ENCODE measurements around the gene THRB.
"Not testable (repeated sequence)": the region's sequence is repeated elsewhere in the genome, so short reads cannot be mapped to it uniquely, and the experiment has no call there.

Gene THRB

GRCh38 chr3:24419067-24419791, 75.4 kb downstream of the THRB start:
- DNase-seq (ENCODE audit: insufficient read length, low spot score) = no peak
- TF ChIP-seq POU2F2 (IDR thresholded peaks at IDR 0.05; ENCODE audit: low read depth, low read length) (no peak), TAF1 (IDR thresholded peaks at IDR 0.05; ENCODE audit: low read depth, low read length) (no peak), SPI1 (IDR thresholded peaks at IDR 0.05; ENCODE audit: low read depth, low read length) (no peak), POLR2A (IDR thresholded peaks at IDR 0.05; ENCODE audit: low read depth, low read length) (no peak), POLR2AphosphoS5 (IDR thresholded peaks at IDR 0.05; ENCODE audit: low read depth, low read length) (no peak), PAX5 (IDR thresholded peaks at IDR 0.05; ENCODE audit: insufficient read depth, low read length, severe bottlenecking) (no peak)
- FAIRE-seq = no peak

- no peak for FAIRE-seq
- TF ChIP-seq POLR2A (IDR thresholded peaks at IDR 0.05; ENCODE audit: low read depth, low read length) = no peak
- no peak for TF ChIP-seq TAF1 (IDR thresholded peaks at IDR 0.05; ENCODE audit: low read depth, low read length)
- no peak for TF ChIP-seq POU2F2 (IDR thresholded peaks at IDR 0.05; ENCODE audit: low read depth, low read length)
- TF ChIP-seq POLR2AphosphoS5 (IDR thresholded peaks at IDR 0.05; ENCODE audit: low read depth, low read length) = no peak
- TF ChIP-seq SPI1 (IDR thresholded peaks at IDR 0.05; ENCODE audit: low read depth, low read length) = no peak
- TF ChIP-seq PAX5 (IDR thresholded peaks at IDR 0.05; ENCODE audit: insufficient read depth, low read length, severe bottlenecking) = no peak
- no peak for DNase-seq (ENCODE audit: insufficient read length, low spot score)
These were observed 76.9 kb downstream of the THRB start for GRCh38 chr3:24417730-24418129.

- TF ChIP-seq TAF1 (IDR thresholded peaks at IDR 0.05; ENCODE audit: low read depth, low read length) = no peak
- TF ChIP-seq POU2F2 (IDR thresholded peaks at IDR 0.05; ENCODE audit: low read depth, low read length) = no peak
- no peak for TF ChIP-seq POLR2AphosphoS5 (IDR thresholded peaks at IDR 0.05; ENCODE audit: low read depth, low read length)
- TF ChIP-seq SPI1 (IDR thresholded peaks at IDR 0.05; ENCODE audit: low read depth, low read length) = no peak
- TF ChIP-seq PAX5 (IDR thresholded peaks at IDR 0.05; ENCODE audit: insufficient read depth, low read length, severe bottlenecking) = no peak
- TF ChIP-seq POLR2A (IDR thresholded peaks at IDR 0.05; ENCODE audit: low read depth, low read length) = no peak
- DNase-seq (ENCODE audit: insufficient read length, low spot score) (no peak), FAIRE-seq (no peak)
These were observed 78.4 kb downstream of the THRB start for GRCh38 chr3:24416224-24416623.

GRCh38 chr3:24415824-24416223, 78.8 kb downstream of the THRB start:
- DNase-seq (ENCODE audit: insufficient read length, low spot score) (no peak), FAIRE-seq (no peak)
- no peak for TF ChIP-seq PAX5 (IDR thresholded peaks at IDR 0.05; ENCODE audit: insufficient read depth, low read length, severe bottlenecking)
- TF ChIP-seq POU2F2 (IDR thresholded peaks at IDR 0.05; ENCODE audit: low read depth, low read length) = no peak
- TF ChIP-seq POLR2A (IDR thresholded peaks at IDR 0.05; ENCODE audit: low read depth, low read length) = no peak
- no peak for TF ChIP-seq POLR2AphosphoS5 (IDR thresholded peaks at IDR 0.05; ENCODE audit: low read depth, low read length)
- TF ChIP-seq SPI1 (IDR thresholded peaks at IDR 0.05; ENCODE audit: low read depth, low read length) = no peak
- no peak for TF ChIP-seq TAF1 (IDR thresholded peaks at IDR 0.05; ENCODE audit: low read depth, low read length)

- not testable (repeated sequence) for FAIRE-seq; DNase-seq (ENCODE audit: insufficient read length, low spot score)
These were observed 81.0 kb downstream of the THRB start for GRCh38 chr3:24413662-24414061.

- TF ChIP-seq POU2F2 (IDR thresholded peaks at IDR 0.05; ENCODE audit: low read depth, low read length) (no peak), POLR2A (IDR thresholded peaks at IDR 0.05; ENCODE audit: low read depth, low read length) (no peak), PAX5 (IDR thresholded peaks at IDR 0.05; ENCODE audit: insufficient read depth, low read length, severe bottlenecking) (no peak), TAF1 (IDR thresholded peaks at IDR 0.05; ENCODE audit: low read depth, low read length) (no peak), SPI1 (IDR thresholded peaks at IDR 0.05; ENCODE audit: low read depth, low read length) (no peak), POLR2AphosphoS5 (IDR thresholded peaks at IDR 0.05; ENCODE audit: low read depth, low read length) (no peak)
- no peak for DNase-seq (ENCODE audit: insufficient read length, low spot score)
- no peak for FAIRE-seq
These were observed 83.8 kb downstream of the THRB start for GRCh38 chr3:24410860-24411259.

GRCh38 chr3:24407980-24408680, 86.5 kb downstream of the THRB start:
- DNase-seq (ENCODE audit: insufficient read length, low spot score) = no peak
- no peak for TF ChIP-seq POLR2AphosphoS5 (IDR thresholded peaks at IDR 0.05; ENCODE audit: low read depth, low read length)
- no peak for TF ChIP-seq TAF1 (IDR thresholded peaks at IDR 0.05; ENCODE audit: low read depth, low read length)
- no peak for TF ChIP-seq PAX5 (IDR thresholded peaks at IDR 0.05; ENCODE audit: insufficient read depth, low read length, severe bottlenecking)
- TF ChIP-seq POU2F2 (IDR thresholded peaks at IDR 0.05; ENCODE audit: low read depth, low read length) = no peak
- TF ChIP-seq SPI1 (IDR thresholded peaks at IDR 0.05; ENCODE audit: low read depth, low read length) = no peak
- FAIRE-seq = no peak

- DNase-seq (ENCODE audit: insufficient read length, low spot score) = no peak
- TF ChIP-seq PAX5 (IDR thresholded peaks at IDR 0.05; ENCODE audit: insufficient read depth, low read length, severe bottlenecking) (no peak), TAF1 (IDR thresholded peaks at IDR 0.05; ENCODE audit: low read depth, low read length) (no peak), POLR2AphosphoS5 (IDR thresholded peaks at IDR 0.05; ENCODE audit: low read depth, low read length) (no peak), SPI1 (IDR thresholded peaks at IDR 0.05; ENCODE audit: low read depth, low read length) (no peak), POU2F2 (IDR thresholded peaks at IDR 0.05; ENCODE audit: low read depth, low read length) (no peak), POLR2A (IDR thresholded peaks at IDR 0.05; ENCODE audit: low read depth, low read length) (no peak)
- FAIRE-seq = no peak
These were observed 87.8 kb downstream of the THRB start for GRCh38 chr3:24406900-24407299.

GRCh38 chr3:24405057-24405456, 89.6 kb downstream of the THRB start:
- no peak for DNase-seq (ENCODE audit: insufficient read length, low spot score)
- no peak for FAIRE-seq
- TF ChIP-seq POLR2A (IDR thresholded peaks at IDR 0.05; ENCODE audit: low read depth, low read length) (no peak), POLR2AphosphoS5 (IDR thresholded peaks at IDR 0.05; ENCODE audit: low read depth, low read length) (no peak), POU2F2 (IDR thresholded peaks at IDR 0.05; ENCODE audit: low read depth, low read length) (no peak), SPI1 (IDR thresholded peaks at IDR 0.05; ENCODE audit: low read depth, low read length) (no peak), PAX5 (IDR thresholded peaks at IDR 0.05; ENCODE audit: insufficient read depth, low read length, severe bottlenecking) (no peak), TAF1 (IDR thresholded peaks at IDR 0.05; ENCODE audit: low read depth, low read length) (no peak)
